ENCODE measurements around the gene TMEM126A.

DNA sequence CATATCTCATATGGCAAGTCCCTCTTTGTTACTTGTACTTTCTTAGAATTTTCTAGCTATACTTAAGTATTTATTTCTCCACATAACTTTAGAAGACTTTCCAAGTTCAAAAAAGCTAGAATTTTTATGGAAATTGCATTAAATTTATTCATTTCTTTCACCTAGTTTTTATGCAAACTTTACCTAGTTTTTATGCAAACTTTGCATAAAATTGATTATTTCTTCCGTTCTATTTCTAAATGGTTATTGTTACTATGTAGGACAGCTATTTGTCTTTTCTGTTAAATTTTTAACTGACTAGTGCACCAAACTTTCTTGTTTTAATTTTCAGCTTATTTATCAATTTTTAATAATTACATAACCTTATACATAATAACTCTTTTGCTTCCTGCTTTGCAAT lies 20.4 kb downstream of the TMEM126A start:
- TF ChIP-seq, protein P1, sequence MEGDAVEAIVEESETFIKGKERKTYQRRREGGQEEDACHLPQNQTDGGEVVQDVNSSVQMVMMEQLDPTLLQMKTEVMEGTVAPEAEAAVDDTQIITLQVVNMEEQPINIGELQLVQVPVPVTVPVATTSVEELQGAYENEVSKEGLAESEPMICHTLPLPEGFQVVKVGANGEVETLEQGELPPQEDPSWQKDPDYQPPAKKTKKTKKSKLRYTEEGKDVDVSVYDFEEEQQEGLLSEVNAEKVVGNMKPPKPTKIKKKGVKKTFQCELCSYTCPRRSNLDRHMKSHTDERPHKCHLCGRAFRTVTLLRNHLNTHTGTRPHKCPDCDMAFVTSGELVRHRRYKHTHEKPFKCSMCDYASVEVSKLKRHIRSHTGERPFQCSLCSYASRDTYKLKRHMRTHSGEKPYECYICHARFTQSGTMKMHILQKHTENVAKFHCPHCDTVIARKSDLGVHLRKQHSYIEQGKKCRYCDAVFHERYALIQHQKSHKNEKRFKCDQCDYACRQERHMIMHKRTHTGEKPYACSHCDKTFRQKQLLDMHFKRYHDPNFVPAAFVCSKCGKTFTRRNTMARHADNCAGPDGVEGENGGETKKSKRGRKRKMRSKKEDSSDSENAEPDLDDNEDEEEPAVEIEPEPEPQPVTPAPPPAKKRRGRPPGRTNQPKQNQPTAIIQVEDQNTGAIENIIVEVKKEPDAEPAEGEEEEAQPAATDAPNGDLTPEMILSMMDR (IDR thresholded peaks at IDR 0.05) = no peak
- TF ChIP-seq POLR2A (IDR thresholded peaks at IDR 0.05) = no peak

Measured in uterus (tissue), 2 donors.